H1 (cell line): ENCODE results near the gene CCDC169. TPM values are rescaled to one million over a fixed set of nuclear protein-coding genes. Genes with fewer than 3 reads are reported as not detected.

Experiments used
- BCL11A ChIP-seq, 2 experiments: IDR thresholded peaks; one replicate each; pipeline ENCODE4 v1.6.1; 2011; ENCODE audit warnings: low read depth in 2 of 2, low read length in 2 of 2, mild to moderate bottlenecking in 2 of 2
- BRCA1 ChIP-seq: IDR thresholded peaks from 2 replicates; pipeline ENCODE4 v1.6.1; 2012; ENCODE audit warnings: low read depth, low read length, improper control_type of control experiment
- CEBPB ChIP-seq: IDR thresholded peaks from 2 replicates; pipeline ENCODE4 v1.6.1; 2012; ENCODE audit warnings: low read depth, low read length
- CREB1 ChIP-seq: IDR thresholded peaks from 2 replicates; pipeline ENCODE4 v1.6.1; 2012; ENCODE audit warnings: inconsistent platforms
- EGR1 ChIP-seq: IDR thresholded peaks from 2 replicates; pipeline ENCODE4 v1.6.1; 2011; ENCODE audit warnings: low read depth, low read length, borderline replicate concordance
- EZH2 ChIP-seq: fragments of 200-600 bp; sonication (generic); IDR thresholded peaks from 2 replicates; pipeline ENCODE4 v1.7.1; 2012; ENCODE audit warnings: low read depth, mild to moderate bottlenecking, moderate library complexity, low read length, inconsistent platforms; ENCODE audit not compliant: severe bottlenecking
- FOSL1 ChIP-seq: IDR thresholded peaks from 2 replicates; pipeline ENCODE4 v1.6.1; 2011; ENCODE audit warnings: mild to moderate bottlenecking, low read depth, low read length, moderate library complexity; ENCODE audit not compliant: insufficient read depth
- JUND ChIP-seq: IDR thresholded peaks from 2 replicates; pipeline ENCODE4 v1.6.1; 2011; ENCODE audit warnings: mild to moderate bottlenecking, improper control_type of control experiment, low read length
- KDM1A ChIP-seq: fragments of 200-600, 300-600 bp; sonication (generic); IDR thresholded peaks from 2 replicates; pipeline ENCODE4 v1.7.1; 2016; ENCODE audit warnings: mild to moderate bottlenecking, low read length, borderline replicate concordance
- KDM4A ChIP-seq: IDR thresholded peaks from one replicate; pipeline ENCODE4 v1.7.1; 2012; ENCODE audit warnings: low read depth, mild to moderate bottlenecking, moderate library complexity, low read length, inconsistent platforms; ENCODE audit not compliant: severe bottlenecking
- NANOG ChIP-seq: IDR thresholded peaks from 2 replicates; pipeline ENCODE4 v1.6.1; 2011; ENCODE audit warnings: low read length, low read depth, mild to moderate bottlenecking, inconsistent platforms; ENCODE audit not compliant: insufficient read depth, poor library complexity, severe bottlenecking
- NRF1 ChIP-seq: IDR thresholded peaks from 2 replicates; pipeline ENCODE4 v1.6.1; 2011; ENCODE audit warnings: mild to moderate bottlenecking, low read depth, low read length, improper control_type of control experiment
- RNF2 ChIP-seq: fragments of 200-900, 300-1000 bp; sonication (generic); IDR thresholded peaks from 2 replicates; pipeline ENCODE4 v1.7.1; 2016; ENCODE audit warnings: borderline replicate concordance, low read depth, mild to moderate bottlenecking, antibody characterized with exemption, low read length; ENCODE audit not compliant: poor library complexity, severe bottlenecking; ENCODE audit errors: missing control alignments
- RXRA ChIP-seq: IDR thresholded peaks from 2 replicates; pipeline ENCODE4 v1.6.1; 2011; ENCODE audit warnings: low read depth, mild to moderate bottlenecking, low read length, moderate library complexity; ENCODE audit not compliant: insufficient read depth
- SAP30 ChIP-seq: fragments of 300-600 bp; sonication (generic); IDR thresholded peaks from 2 replicates; pipeline ENCODE4 v1.7.1; 2012; ENCODE audit warnings: low read length, moderate library complexity, mild to moderate bottlenecking, inconsistent platforms; ENCODE audit not compliant: insufficient read depth, insufficient replicate concordance
- SIN3A ChIP-seq, 2 experiments: IDR thresholded peaks in 1 of 2; conservative IDR thresholded peaks in 1 of 2; 2 replicates each; pipeline ENCODE4 v1.6.1; 2011 to 2012; ENCODE audit warnings: low read length in 2 of 2, improper control_type of control experiment in 1 of 2, low read depth in 1 of 2, mild to moderate bottlenecking in 1 of 2
- SP2 ChIP-seq: IDR thresholded peaks from 2 replicates; pipeline ENCODE4 v1.6.1; 2012; ENCODE audit warnings: mild to moderate bottlenecking, low read length, inconsistent platforms
- TAF1 ChIP-seq: IDR thresholded peaks from 2 replicates; pipeline ENCODE4 v1.6.1; 2011; ENCODE audit warnings: mild to moderate bottlenecking, low read depth, low read length
- TCF12 ChIP-seq: IDR thresholded peaks from 2 replicates; pipeline ENCODE4 v1.6.1; 2011; ENCODE audit warnings: low read depth, mild to moderate bottlenecking, low read length
- YY1 ChIP-seq: IDR thresholded peaks from 2 replicates; pipeline ENCODE4 v1.6.1; 2011; ENCODE audit warnings: low read depth, mild to moderate bottlenecking, low read length
- polyA plus RNA-seq, 7 experiments: library from polyadenylated mRNA; depleted of rRNA in 3 of 7; stranded (reverse) in 5 of 7; unstranded in 2 of 7; fragments of >200 nt in 5 of 7; fragments of 200-250 nt in 2 of 7; gene quantifications; 1 replicate in 5 of 7; 2 replicates in 1 of 7; 4 replicates in 1 of 7; pipeline versions ENCODE4 v1.2.1 to v1.2.3, GENCODE V29; 2011 to 2013; ENCODE audit warnings: missing spikeins in 2 of 7, mixed read lengths in 2 of 7
- total RNA-seq: library from RNA; stranded (reverse); fragmentation: NEBNext Ultra II Directional; extraction: Animal tissue kit (Norgen Biotek cat#: 25700); gene quantifications from 2 replicates; pipeline ENCODE4 v1.2.1, GENCODE V29; 2021

CCDC169 gene
- total and polyA plus RNA-seq, 2 of the 8 experiments (the other 6 are each of a cell fraction or from before 2014, with no cell fraction given): 7.2 to 44.0 TPM

DNA sequence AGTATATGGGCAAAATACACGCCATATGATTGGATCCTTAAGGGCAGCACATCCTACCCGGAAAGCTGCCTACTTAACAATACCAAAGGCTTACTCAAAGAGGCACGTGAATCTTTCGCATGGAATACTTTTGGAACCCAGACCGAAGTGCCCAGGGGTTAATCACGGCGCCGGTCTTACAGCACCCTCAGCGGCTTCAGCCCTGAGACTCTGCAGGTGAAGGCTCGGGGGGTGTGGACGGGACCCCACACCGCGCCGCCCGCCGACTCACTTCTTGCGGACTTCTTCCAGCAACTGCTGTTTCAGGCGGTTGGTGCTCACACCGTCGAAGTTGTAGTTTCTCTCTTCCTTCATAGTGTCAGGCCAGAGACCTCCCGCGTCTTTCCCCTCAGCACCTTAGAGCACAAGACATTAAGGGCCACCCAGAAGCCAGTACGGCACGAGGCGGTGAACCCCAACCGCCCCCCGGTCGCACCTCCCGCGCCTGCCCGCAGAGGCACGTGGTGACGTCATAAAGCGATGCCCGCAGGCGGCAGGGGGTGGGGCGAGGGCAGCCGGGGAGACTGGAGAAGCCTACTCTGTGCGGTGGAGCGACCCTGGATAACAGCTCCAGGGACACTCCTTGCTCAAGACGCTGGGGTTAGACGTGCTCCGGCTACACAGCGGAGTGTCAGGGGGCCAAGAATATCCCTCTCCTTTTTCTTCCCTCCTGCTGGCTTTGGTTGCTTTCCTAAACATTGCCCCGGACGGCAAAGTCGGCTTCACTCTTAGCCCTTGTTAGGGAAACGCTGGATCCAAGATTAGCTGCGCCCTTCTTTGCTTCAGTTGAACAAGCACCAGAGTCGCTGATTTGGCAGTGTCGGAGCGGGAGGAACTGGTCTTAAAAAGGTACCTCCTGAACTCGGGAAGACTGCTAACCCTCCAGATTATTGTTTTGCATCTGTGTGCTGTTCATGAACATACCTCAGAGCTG, at the start of gene CCDC169 (continued):
- TF ChIP-seq SAP30 (peak; percentile 15), EGR1 (no peak), EZH2 (no peak), FOSL1 (no peak), SIN3A (conservative IDR thresholded peaks at IDR 0.05 in 1 of 2, IDR thresholded peaks at IDR 0.05 in 1 of 2; ENCODE audit: low read depth in 1 of 2, low read length in 2 of 2) (peak in 1 of 2 experiments; percentile 10; a peak in 2 of 4 replicates), YY1 (0 out of 2 replicates have a peak, but pooled peaks have one; percentile 30), NRF1 (no peak), CREB1 (peak; percentile 95), JUND (peak; percentile 94), NANOG (no peak), KDM4A (peak; percentile 78), TAF1 (peak; percentile 89), RXRA (no peak), CEBPB (no peak), SP2 (no peak), KDM1A (no peak), BCL11A (IDR thresholded peaks at IDR 0.05; ENCODE audit: low read depth in 2 of 2, low read length in 2 of 2) (no peak), TCF12 (0 out of 2 replicates have a peak, but pooled peaks have one; percentile 6), RNF2 (no peak), BRCA1 (no peak)
